Endothelial cell of umbilical vein (primary cell): Measurements from ENCODE around the gene LRP5. TPM values are rescaled to one million over a fixed set of nuclear protein-coding genes. Genes with fewer than 3 reads are reported as not detected.

Experiments
- BruUV-seq: library from RNA; stranded (reverse); fragments of 400-500 nt; replicated peaks from 2 replicates; lab custom pipeline; 2021; lab: Mats Ljungman, UMichigan
- CTCF ChIA-PET: fragments of 300-600, 350-600 bp; sonication (Branson Sonifier 250); formaldehyde crosslinking; loops from one replicate; lab custom pipeline; 2021; ENCODE audit warnings: antibody characterized with exemption, inconsistent platforms; lab: Charles Lee
- POLR2A ChIA-PET: fragments of 300-600, 350-600 bp; sonication (Branson Sonifier 250); formaldehyde crosslinking; loops from one replicate; lab custom pipeline; 2021; ENCODE audit warnings: antibody characterized with exemption, inconsistent platforms; lab: Charles Lee
- DNase-seq: peaks from one replicate; pipeline ENCODE4 v3.0.0-alpha.2; 2011; ENCODE audit warnings: low read depth, low spot score
- FAIRE-seq: peaks from 2 replicates; lab custom pipeline; 2011; peaks lifted over from hg19 to GRCh38; lab: Jason Lieb, UNC
- H2AFZ ChIP-seq: 2 replicates; pipeline ENCODE4 v1.6.0; 2012; ENCODE audit warnings: low read depth, low read length, control low read depth, inconsistent platforms
- H3K27ac ChIP-seq: 2 replicates; pipeline ENCODE4 v1.5.1; 2011; ENCODE audit warnings: low read depth, mild to moderate bottlenecking, control low read depth, low read length, moderate library complexity; ENCODE audit not compliant: insufficient read depth
- H3K27me3 ChIP-seq, 2 experiments: 2 replicates each; pipeline versions ENCODE4 v1.6.0 to v1.6.1; 2011; ENCODE audit warnings: low read length in 2 of 2, mixed read lengths in 1 of 2; ENCODE audit not compliant: control insufficient read depth in 2 of 2, insufficient read depth in 2 of 2
- H3K36me3 ChIP-seq, 2 experiments: 2 replicates in 1 of 2; 3 replicates in 1 of 2; pipeline ENCODE4 v1.5.1; 2011; ENCODE audit warnings: low read length in 2 of 2, mild to moderate bottlenecking in 1 of 2, moderate library complexity in 1 of 2; ENCODE audit not compliant: control insufficient read depth in 2 of 2, insufficient read depth in 2 of 2; ENCODE audit errors: extremely low read depth in 1 of 2
- H3K4me1 ChIP-seq: 3 replicates; pipeline ENCODE4 v1.5.1; 2011; ENCODE audit warnings: mild to moderate bottlenecking, low read length; ENCODE audit not compliant: control insufficient read depth, insufficient read depth; ENCODE audit errors: extremely low read depth
- H3K4me2 ChIP-seq: 2 replicates; pipeline ENCODE4 v1.6.1; 2011; ENCODE audit warnings: low read length, control low read depth, mixed read lengths; ENCODE audit not compliant: insufficient read depth
- H3K4me3 ChIP-seq, 3 experiments: fragments of 200-600 bp in 1 of 3; sonication (generic), shearing (Covaris generic) in 1 of 3; replicated peaks in 1 of 3; 2 replicates each; pipeline ENCODE4 v1.5.1; 2011 to 2016; ENCODE audit warnings: control low read depth in 3 of 3, low read length in 3 of 3, mild to moderate bottlenecking in 2 of 3, inconsistent platforms in 1 of 3, low read depth in 1 of 3, moderate library complexity in 1 of 3; ENCODE audit not compliant: insufficient read depth in 1 of 3
- H3K79me2 ChIP-seq: 2 replicates; pipeline ENCODE4 v1.6.0; 2012; ENCODE audit warnings: low read length, inconsistent platforms; ENCODE audit not compliant: control insufficient read depth, insufficient read depth
- H3K9ac ChIP-seq: replicated peaks from 2 replicates; pipeline ENCODE3; 2011; ENCODE audit warnings: low read length, control low read depth; ENCODE audit not compliant: insufficient read depth; ENCODE audit errors: extremely low read depth
- H3K9me1 ChIP-seq: replicated peaks from 3 replicates; pipeline ENCODE4 v1.6.0; 2011; ENCODE audit warnings: mild to moderate bottlenecking, low read length; ENCODE audit not compliant: control insufficient read depth, insufficient read depth; ENCODE audit errors: extremely low read depth
- H3K9me3 ChIP-seq: replicated peaks from 2 replicates; pipeline ENCODE4 v1.5.1; 2012; ENCODE audit warnings: low read length, inconsistent platforms; ENCODE audit not compliant: control insufficient read depth, insufficient read depth
- H4K20me1 ChIP-seq: replicated peaks from 2 replicates; pipeline ENCODE3; 2011; ENCODE audit warnings: mild to moderate bottlenecking, low read length; ENCODE audit not compliant: control insufficient read depth, insufficient read depth; ENCODE audit errors: extremely low read depth
- CTCF ChIP-seq, 2 donors: IDR thresholded peaks; 1 replicate in 1 of 2; 2 replicates in 1 of 2; pipeline ENCODE4 v1.5.1; 2011; ENCODE audit warnings: low read length in 2 of 2, mild to moderate bottlenecking in 2 of 2, moderate library complexity in 2 of 2, control low read depth in 1 of 2, inconsistent platforms in 1 of 2, low read depth in 1 of 2; ENCODE audit not compliant: insufficient read depth in 1 of 2; ENCODE audit errors: extremely low read depth in 1 of 2
- FOS ChIP-seq: IDR thresholded peaks from 2 replicates; pipeline ENCODE4 v1.6.1; 2011; ENCODE audit warnings: mild to moderate bottlenecking, low read length, moderate library complexity, borderline replicate concordance; ENCODE audit not compliant: insufficient read depth
- GATA2 ChIP-seq: IDR thresholded peaks from 2 replicates; pipeline ENCODE4 v1.7.0; 2011; ENCODE audit warnings: low read depth, mild to moderate bottlenecking, moderate library complexity, mixed read lengths, low read length; ENCODE audit not compliant: insufficient read length, insufficient read depth
- JUN ChIP-seq: IDR thresholded peaks from 2 replicates; pipeline ENCODE4 v1.6.1; 2011; ENCODE audit warnings: borderline replicate concordance, low read depth; ENCODE audit not compliant: insufficient read length, insufficient read depth
- MAX ChIP-seq: IDR thresholded peaks from 2 replicates; pipeline ENCODE4 v1.6.1; 2011; ENCODE audit not compliant: insufficient read depth, insufficient read length
- MYC ChIP-seq: IDR thresholded peaks from one replicate; pipeline ENCODE4 v1.6.1; 2011; ENCODE audit warnings: mild to moderate bottlenecking, low read depth, low read length
- POLR2A ChIP-seq: IDR thresholded peaks from 2 replicates; pipeline ENCODE4 v1.6.1; 2012; ENCODE audit warnings: low read depth, mild to moderate bottlenecking, control low read depth, low read length
- dilution Hi-C: fragments of 300-500 bp; cut with MboI; formaldehyde crosslinking; loops from one replicate; pipeline ENCODE4 v1.15.0; 2019; ENCODE audit warnings: low sequenced_read_pairs; ENCODE audit not compliant: extremely low pct_ligation_motif_present
- intact Hi-C: fragments of 100-400 bp; cut with micrococcal nuclease; formaldehyde crosslinking; loops from one replicate; pipeline ENCODE4 v1.10.0; 2022
- polyA plus RNA-seq, 4 experiments: library from polyadenylated mRNA; depleted of rRNA in 3 of 4; stranded (reverse) in 3 of 4; unstranded in 1 of 4; fragments of >200 nt; gene quantifications; 2 replicates each; pipeline versions ENCODE4 v1.2.1 to v1.2.3, GENCODE V29; 2011 to 2012; ENCODE audit warnings: missing spikeins in 1 of 4
- total RNA-seq: library from RNA; stranded (reverse); gene quantifications from 2 replicates; pipeline ENCODE4 v1.2.3, GENCODE V29; 2021

LRP5 gene
- total and polyA plus RNA-seq, 2 donors (not counting 3 experiments of a cell fraction or from before 2014, with no cell fraction given), result 35.1 to 51.8 TPM

DNA sequence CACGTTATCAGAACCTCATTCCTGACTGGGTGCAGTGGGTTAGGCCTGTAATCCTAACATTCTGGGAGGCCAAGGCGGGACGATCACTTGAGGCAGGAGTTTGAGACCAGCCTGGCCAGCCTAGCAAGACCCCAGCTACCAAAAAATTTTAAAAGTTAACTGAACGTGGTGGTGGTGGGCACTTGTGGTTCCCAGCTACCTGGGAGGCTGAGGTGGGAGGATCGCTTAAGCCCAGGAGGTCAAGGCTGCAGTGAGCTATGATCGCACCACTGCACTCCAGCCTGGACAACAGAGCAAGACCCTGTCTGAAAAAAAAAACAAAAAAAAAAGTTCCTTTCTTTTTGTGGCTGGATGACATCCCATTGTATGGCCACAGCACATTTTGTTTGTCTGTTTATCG lies 80.4 kb downstream of the LRP5 start:
- Histone ChIP-seq H3K4me2 (no peak overlapping the region), H3K9me1 (no peaks in the 10 kb centered on the region), H3K27ac (no peak overlapping the region), H3K79me2 (no peaks in the 10 kb centered on the region), H3K4me3 (no peak overlapping the region), H3K27me3 (no peaks in the 10 kb centered on the region), H3K9me3 (no peaks in the 10 kb centered on the region), H4K20me1 (no peaks in the 10 kb centered on the region), H3K36me3 (peaks cover 0 to 22% of the 10 kb centered on the region in 2 experiments), H3K4me1 (no peaks in the 10 kb centered on the region), H3K9ac (no peak overlapping the region), H2AFZ (no peak overlapping the region)
- intact Hi-C loops (no loop called here), dilution Hi-C loops (no loop called here)
- DNase-seq (no peak), FAIRE-seq (no peak)
- CTCF ChIA-PET, result no interaction called here
- POLR2A ChIA-PET, result no interaction called here
- TF ChIP-seq FOS (no peak), MYC (no peak), GATA2 (no peak), MAX (no peak), POLR2A (no peak), JUN (no peak), CTCF (IDR thresholded peaks at IDR 0.05; ENCODE audit: extremely low read depth in 1 of 2, insufficient read depth in 1 of 2, low read depth in 1 of 2, low read length in 2 of 2) (no peak)
- BruUV-seq, result no TSS peak
